Activated CD8-positive, alpha-beta memory T cell treated with anti-CD3 and anti-CD28 coated beads for 1 hour (primary cell): ENCODE measurements around the gene MYL6.
A peak's percentile ranks its signal among the peaks of the same experiment; 100 is the strongest.
"Not testable (repeated sequence)": the region's sequence is repeated elsewhere in the genome, so short reads cannot be mapped to it uniquely, and the experiment has no call there.

Source experiments
- DNase-seq, 2 donors: peaks; one replicate each; pipeline ENCODE4 v3.0.0-alpha.2; 2020; ENCODE audit warnings: low read depth in 1 of 2; ENCODE audit errors: extremely low read depth in 1 of 2

The MYL6 gene

DNA sequence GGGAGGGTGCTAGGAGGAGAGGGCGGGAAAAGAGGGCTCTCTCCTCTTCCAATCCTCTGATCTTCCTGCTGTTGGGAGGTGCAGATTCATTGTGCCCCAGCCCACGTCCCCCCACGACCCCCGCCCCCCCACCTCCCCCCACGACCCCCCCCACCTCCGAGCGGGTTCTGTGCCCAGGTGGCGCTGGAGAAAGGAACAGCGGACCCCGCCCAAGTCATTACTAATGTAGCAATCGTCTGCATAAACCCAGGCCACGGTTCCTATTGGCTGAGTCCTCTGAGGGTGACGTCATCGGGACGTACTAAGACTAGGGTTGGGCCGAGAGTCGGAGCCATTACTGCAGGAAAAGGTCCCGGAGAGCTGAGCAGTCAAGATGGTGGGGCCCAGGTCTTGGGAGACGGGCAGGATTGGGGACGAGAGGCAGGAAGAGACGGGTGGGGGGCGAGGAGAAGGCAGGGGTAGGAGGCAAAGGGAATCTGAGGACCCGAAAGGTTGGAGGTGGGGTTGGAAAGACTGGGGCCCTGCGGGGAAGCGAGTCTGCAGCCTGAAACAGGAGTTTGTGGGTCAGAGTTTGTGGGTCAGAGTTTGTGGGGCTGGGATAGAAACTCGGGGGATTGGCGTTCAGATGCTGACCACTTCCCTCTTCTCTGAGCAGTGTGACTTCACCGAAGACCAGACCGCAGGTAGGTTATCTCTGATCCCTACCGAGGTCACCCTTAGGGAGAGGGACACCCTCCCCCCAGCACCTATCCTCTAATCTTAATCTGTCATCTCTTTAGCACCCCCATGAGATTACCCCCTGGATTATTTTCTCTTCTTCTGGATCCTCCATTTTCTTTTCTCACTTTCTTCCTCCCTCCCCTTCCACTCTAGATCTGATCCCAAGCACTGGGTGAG is at the start of gene MYL6:
TSS of gene MYL6 (plus strand) at position 331 of the 897 bp plus-strand sequence. CDS start at position 374, 43 bp downstream.
- DNase-seq = peak; percentile 77 to 89

DNA sequence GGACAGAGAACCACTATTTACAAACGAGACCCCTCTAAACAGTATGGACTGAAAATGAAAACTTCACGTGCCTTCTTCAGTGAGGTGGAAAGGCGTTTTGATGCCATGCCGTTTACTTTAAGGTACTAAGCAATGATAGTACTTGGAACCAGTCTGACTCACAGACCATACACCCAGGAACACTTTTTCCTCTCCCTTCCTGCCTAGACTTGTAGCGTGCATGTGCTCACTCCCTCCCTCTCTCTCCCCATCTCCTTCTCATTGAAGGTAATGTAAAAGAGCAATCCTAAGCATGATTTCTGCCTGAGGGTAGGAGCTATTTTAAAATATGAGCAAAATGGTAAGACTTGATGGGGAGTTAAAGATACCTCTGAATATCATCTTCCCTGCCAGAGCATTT is 47.6 kb upstream of the MYL6 start:
- no peak for DNase-seq

- no peak for DNase-seq
Measured at GRCh38 chr12:56114084-56114483, 44.1 kb upstream of the MYL6 start.

DNA sequence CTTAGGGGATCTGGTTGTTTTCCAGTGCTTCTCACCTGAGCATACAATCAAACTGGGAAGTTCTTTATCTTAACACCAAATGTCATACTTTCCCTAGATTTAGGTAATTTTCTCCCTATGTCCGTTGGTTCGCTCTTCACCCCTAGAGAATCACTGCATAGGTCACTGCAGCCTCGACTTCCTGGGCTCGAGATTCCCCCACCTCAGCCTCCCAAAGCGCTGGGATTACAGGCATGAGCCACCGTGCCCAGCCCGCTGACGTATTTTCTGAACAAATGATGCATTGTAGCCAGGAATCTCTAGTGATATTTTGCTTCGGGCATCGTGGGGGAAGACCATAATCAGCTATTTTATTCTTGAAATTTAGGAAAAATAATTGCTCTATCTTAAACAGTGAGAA is 42.8 kb upstream of the MYL6 start:
- DNase-seq = no peak

DNA sequence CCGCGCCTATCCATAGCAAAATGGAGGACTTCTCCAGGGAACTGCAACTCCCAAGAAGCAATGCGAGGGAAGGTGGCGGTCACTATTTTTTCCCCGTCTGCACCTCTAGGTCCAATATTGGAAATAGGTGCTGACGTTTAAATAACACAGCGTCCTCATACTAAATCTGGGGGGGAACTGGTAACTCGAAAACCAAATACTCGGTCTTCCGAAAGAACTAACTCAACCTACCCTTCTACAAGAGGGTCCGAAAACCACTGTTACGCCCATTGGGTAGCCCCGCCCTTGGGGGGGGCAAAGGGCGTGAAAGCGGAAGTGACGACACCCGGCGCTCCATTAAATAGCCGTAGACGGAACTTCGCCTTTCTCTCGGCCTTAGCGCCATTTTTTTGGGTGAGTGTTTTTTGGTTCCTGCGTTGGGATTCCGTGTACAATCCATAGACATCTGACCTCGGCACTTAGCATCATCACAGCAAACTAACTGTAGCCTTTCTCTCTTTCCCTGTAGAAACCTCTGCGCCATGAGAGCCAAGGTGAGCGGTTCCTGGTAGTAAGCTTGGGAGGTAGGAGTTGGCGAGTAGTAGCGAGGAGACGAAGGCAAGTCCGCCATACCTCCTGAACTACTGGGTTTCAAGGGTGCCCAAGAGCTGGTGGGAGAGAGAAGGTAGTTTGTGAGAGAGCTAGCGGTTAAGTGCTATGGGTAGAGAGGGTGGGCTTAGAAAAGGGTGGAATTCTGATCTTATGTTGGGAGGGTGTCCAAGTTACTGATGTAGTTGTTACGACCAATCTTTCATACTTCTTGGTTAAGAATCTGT is 41.7 kb upstream of the MYL6 start, which contains the start of gene RPL41:
TSS of gene RPL41 (plus strand) at position 367 of the 815 bp plus-strand sequence.
- DNase-seq = peak; percentile 81 to 89

GRCh38 chr12:56117082-56117706 is 41.0 kb upstream of the MYL6 start:
- not testable (repeated sequence) for DNase-seq

GRCh38 chr12:56117778-56118687 is 40.1 kb upstream of the MYL6 start, which contains the start of gene ZC3H10:
Gene ZC3H10, plus strand, starts transcription at chr12:56118266. Its CDS starts 2,297 bp downstream, at chr12:56120563.
- peak; percentile 92 to 93 for DNase-seq

DNA sequence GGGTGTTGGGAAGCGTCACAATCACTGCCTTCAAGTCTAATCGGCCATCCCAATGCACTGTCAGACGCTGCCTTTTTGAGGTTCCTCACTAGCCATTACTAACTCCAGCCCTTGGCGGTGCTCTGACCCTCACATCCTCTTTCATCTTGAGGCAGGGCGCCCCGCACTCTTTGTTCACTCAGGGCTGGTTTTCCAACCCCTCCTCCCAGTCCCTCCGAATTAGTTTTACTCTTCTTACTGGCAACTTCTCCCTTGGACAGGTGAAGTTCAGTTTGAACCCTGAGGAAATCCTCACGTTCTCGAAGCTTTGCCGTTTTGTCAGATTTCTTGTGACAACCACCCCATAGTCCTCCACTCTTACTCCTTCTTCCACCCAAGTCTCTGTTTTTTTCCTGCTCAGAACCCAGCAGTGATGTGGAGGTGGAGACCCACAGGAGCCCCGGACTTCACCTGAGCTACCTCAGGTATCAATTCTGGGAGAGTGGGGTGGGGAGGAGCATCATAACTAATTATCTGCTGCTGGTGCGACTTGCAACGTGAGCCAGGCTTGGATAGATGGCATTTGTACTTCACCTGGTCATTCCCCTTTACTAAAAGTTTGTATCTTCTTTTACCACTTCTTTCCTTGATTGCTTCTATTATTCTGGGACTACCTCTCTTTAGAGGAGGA is 39.3 kb upstream of the MYL6 start:
- no peak for DNase-seq

GRCh38 chr12:56119361-56119796 is 38.8 kb upstream of the MYL6 start:
- no peak for DNase-seq

DNA sequence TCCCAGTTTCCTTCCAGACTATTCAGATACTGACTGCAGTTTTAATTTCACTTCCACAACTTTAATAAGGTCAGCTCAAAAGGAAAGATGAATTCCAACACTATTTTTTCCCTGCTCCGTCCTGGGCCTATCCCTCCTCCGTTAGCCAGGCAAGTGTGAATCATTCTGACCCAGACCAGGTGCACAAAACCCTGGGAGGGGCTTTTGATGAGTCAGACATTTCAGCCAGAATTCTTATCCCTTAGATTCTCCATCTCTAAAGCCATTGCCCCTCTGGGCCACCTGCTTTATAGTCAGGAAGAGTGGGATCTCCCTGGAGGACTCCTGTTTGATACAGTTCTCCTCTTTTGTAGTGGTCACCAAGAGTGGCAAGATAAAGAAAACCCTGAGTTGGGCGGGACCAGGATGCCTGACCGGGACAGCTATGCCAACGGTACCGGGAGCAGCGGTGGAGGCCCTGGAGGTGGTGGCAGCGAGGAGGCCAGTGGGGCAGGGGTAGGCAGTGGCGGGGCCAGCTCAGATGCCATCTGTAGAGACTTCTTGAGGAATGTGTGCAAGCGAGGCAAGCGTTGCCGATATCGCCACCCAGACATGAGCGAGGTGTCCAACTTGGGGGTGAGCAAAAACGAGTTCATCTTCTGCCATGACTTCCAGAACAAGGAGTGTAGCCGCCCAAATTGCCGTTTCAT is 37.9 kb upstream of the MYL6 start:
- no peak for DNase-seq

DNA sequence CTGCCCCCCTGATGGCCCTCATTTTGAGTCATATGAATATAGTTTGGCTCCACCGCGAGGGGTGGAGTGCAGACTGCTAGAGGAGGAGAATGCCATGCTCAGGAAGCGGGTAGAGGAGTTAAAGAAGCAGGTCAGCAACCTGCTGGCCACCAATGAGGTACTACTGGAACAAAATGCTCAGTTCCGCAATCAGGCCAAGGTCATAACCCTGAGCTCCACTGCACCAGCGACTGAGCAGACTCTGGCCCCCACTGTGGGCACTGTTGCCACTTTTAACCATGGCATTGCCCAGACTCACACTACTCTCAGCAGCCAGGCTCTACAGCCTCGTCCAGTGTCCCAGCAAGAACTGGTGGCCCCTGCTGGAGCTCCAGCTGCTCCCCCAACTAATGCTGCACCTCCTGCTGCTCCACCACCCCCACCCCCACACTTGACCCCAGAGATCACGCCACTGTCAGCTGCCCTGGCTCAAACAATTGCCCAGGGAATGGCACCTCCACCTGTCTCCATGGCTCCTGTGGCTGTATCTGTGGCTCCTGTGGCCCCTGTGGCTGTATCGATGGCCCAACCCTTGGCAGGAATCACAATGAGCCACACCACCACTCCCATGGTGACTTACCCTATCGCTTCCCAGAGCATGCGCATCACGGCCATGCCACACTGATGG is 36.8 kb upstream of the MYL6 start:
- no peak for DNase-seq

GRCh38 chr12:56122637-56123036 is 35.5 kb upstream of the MYL6 start:
- no peak for DNase-seq

DNA sequence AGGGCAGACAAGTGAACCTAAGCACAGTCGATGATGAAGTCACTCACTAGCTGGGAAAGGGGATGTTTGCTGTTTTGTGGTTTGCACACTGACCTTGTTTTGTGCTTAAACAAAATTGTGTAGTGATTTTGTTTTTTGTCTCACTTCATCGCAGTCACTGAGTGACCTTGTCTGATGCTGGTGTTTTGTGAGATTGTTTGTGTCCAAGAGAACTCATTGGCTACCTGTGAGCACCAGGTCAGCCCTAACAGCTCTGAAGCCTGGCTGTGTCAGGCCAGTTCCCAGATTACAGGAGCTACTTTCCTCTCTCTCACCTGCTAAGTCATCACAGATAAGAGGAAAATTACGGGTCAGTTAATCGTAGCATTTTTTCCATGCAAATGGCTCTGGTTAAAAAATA is 34.0 kb upstream of the MYL6 start:
- no peak for DNase-seq

- no peak for DNase-seq
Measured at GRCh38 chr12:56126732-56127239, 31.4 kb upstream of the MYL6 start.

- no peak for DNase-seq
Measured at GRCh38 chr12:56127485-56127887, 30.7 kb upstream of the MYL6 start.

- DNase-seq = peak; percentile 86 to 95
Measured at GRCh38 chr12:56127888-56128669, 30.1 kb upstream of the MYL6 start, which contains the start of gene ESYT1. Gene ESYT1, plus strand, starts transcription at chr12:56128267. Its CDS starts 53 bp downstream, at chr12:56128320.

DNA sequence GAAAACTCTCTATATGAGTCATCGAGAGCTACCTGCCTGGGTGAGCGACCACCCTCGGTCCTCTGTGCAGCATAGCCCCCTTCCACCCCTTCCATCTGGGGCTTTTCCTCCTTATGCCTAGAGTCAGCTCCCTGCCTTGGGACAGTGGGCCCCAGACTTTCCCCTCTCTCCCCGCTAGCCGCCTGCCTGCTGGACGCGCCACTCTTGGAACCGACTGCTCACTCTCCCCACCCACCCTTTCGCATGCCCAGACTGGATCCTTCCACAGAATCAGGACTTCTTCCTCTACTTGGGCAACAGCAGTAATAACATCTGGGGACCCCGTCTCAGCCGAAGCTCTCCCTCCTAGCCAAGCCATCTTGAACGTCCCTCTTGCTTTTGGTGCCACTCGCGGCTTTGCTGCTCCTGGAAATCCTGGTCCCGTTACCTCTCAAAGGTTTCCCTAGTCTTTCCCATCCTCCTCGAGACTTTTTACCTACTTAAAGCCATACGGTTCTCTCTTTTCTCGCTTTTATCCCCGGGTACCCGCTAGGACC is 29.4 kb upstream of the MYL6 start:
- DNase-seq = no peak
